Measurements from ENCODE around the gene GALNT14. TPM values are rescaled to one million over a fixed set of nuclear protein-coding genes. Genes with fewer than 3 reads are reported as not detected.

GALNT14 gene
- total and polyA plus RNA-seq, 2 of the 8 experiments (the other 6 are each of a cell fraction or from before 2014, with no cell fraction given): 13.0 to 13.7 TPM

GRCh38 chr2:30867385-30867784 is 270.9 kb downstream of the GALNT14 start:
- Histone ChIP-seq H2BK12ac (ENCODE audit: low read depth, low read length) (no peak overlapping the region), H3K9ac (replicated peaks in 1 of 4; ENCODE audit: extremely low read depth in 1 of 4, low read depth in 3 of 4, low read length in 3 of 4) (no peak overlapping the region), H3K9me3 (ENCODE audit: insufficient read depth in 2 of 2, low read depth in 1 of 2, low read length in 1 of 2) (no peaks in the 10 kb centered on the region), H2BK5ac (ENCODE audit: low read depth, low read length) (no peak overlapping the region), H3K4me2 (ENCODE audit: insufficient read depth in 1 of 2, low read depth in 2 of 2, low read length in 2 of 2) (no peak overlapping the region), H3K14ac (ENCODE audit: insufficient read length) (no peak overlapping the region), H3K18ac (ENCODE audit: extremely low read depth, low read length) (no peak overlapping the region), H4K91ac (replicated peaks; ENCODE audit: insufficient read length, low read length) (no peak overlapping the region), H3K4me1 (replicated peaks in 1 of 4; ENCODE audit: control insufficient read depth in 3 of 4, insufficient read depth in 4 of 4, low read length in 3 of 4) (peaks cover 0 to 9% (median 0%) of the 10 kb centered on the region in 4 experiments; a peak in 2 of 7 replicates), H3K56ac (replicated peaks; ENCODE audit: insufficient read length, low read depth, low read length) (no peak overlapping the region), H3K27me3 (replicated peaks in 1 of 4; ENCODE audit: control insufficient read depth in 3 of 4, extremely low read depth in 1 of 4, insufficient read depth in 3 of 4, low read length in 3 of 4) (no peaks in the 10 kb centered on the region; a peak in 1 of 7 replicates), H3K27ac (ENCODE audit: low read depth, low read length) (no peak overlapping the region), H3K79me1 (ENCODE audit: low read depth, low read length) (no peaks in the 10 kb centered on the region), H3K36me3 (ENCODE audit: control insufficient read depth in 2 of 4, insufficient read depth in 4 of 4, low read length in 3 of 4) (no peaks in the 10 kb centered on the region), H3K23ac (ENCODE audit: insufficient read length) (no peak overlapping the region), H2BK120ac (replicated peaks; ENCODE audit: low read depth, low read length) (no peak overlapping the region), H2AFZ (ENCODE audit: low read length) (no peak overlapping the region), H4K8ac (ENCODE audit: extremely low read depth, insufficient read depth, low read length) (no peak overlapping the region), H3K79me2 (ENCODE audit: control insufficient read depth in 1 of 2, insufficient read depth in 2 of 2, low read length in 2 of 2) (no peaks in the 10 kb centered on the region), H3K4me3 (ENCODE audit: extremely low read depth in 1 of 4, insufficient read depth in 2 of 4, low read depth in 3 of 4, low read length in 4 of 4) (no peak overlapping the region), H2AK5ac (ENCODE audit: low read depth, low read length) (no peak overlapping the region), H3K23me2 (ENCODE audit: low read depth, low read length) (no peaks in the 10 kb centered on the region), H2BK20ac (ENCODE audit: low read length) (no peak overlapping the region), H3K4ac (replicated peaks; ENCODE audit: insufficient read length, low read depth, low read length) (no peak overlapping the region), H4K5ac (ENCODE audit: insufficient read length, low read depth, low read length) (no peak overlapping the region), H2BK15ac (ENCODE audit: low read length) (no peak overlapping the region), H4K20me1 (replicated peaks in 1 of 2; ENCODE audit: control insufficient read depth in 1 of 2, insufficient read depth in 2 of 2, low read length in 2 of 2) (no peaks in the 10 kb centered on the region)
- FAIRE-seq (no peak), DNase-seq (ENCODE audit: low read depth in 1 of 2, low spot score in 2 of 2) (no peak)
- 96% methylated on average over 4 of the region's 4 CpGs; no CpG with 5 or more reads in 1 of the 2 experiments for WGBS, 2 experiments (ENCODE audit: extremely low coverage in 1 of 2, insufficient coverage in 1 of 2, insufficient read length in 1 of 2, insufficient replicate concordance in 2 of 2, low coverage in 1 of 2, low lambda C conversion rate in 2 of 2, missing lambda C conversion rate in 1 of 2)
- POLR2A ChIA-PET (ENCODE audit: partially characterized antibody): no interaction called here
- TF ChIP-seq SP2 (IDR thresholded peaks at IDR 0.05; ENCODE audit: low read length) (no peak), EZH2 (IDR thresholded peaks at IDR 0.05; ENCODE audit: low read depth, low read length, severe bottlenecking) (no peak), RNF2 (IDR thresholded peaks at IDR 0.05; ENCODE audit: borderline replicate concordance, low read depth, low read length, missing control alignments, poor library complexity, severe bottlenecking) (no peak), NANOG (IDR thresholded peaks at IDR 0.05; ENCODE audit: insufficient read depth, low read depth, low read length, poor library complexity, severe bottlenecking) (no peak), RXRA (IDR thresholded peaks at IDR 0.05; ENCODE audit: insufficient read depth, low read depth, low read length) (no peak), CHD1 (IDR thresholded peaks at IDR 0.05; ENCODE audit: low read depth, low read length) (no peak), RAD21 (IDR thresholded peaks at IDR 0.05 in 1 of 2, conservative IDR thresholded peaks at IDR 0.05 in 1 of 2; ENCODE audit: low read depth in 2 of 2, low read length in 2 of 2) (no peak), SRF (IDR thresholded peaks at IDR 0.05; ENCODE audit: low read depth, low read length) (no peak), SIX5 (IDR thresholded peaks at IDR 0.05; ENCODE audit: low read depth, low read length) (no peak)
- TF ChIP-seq, protein P1, sequence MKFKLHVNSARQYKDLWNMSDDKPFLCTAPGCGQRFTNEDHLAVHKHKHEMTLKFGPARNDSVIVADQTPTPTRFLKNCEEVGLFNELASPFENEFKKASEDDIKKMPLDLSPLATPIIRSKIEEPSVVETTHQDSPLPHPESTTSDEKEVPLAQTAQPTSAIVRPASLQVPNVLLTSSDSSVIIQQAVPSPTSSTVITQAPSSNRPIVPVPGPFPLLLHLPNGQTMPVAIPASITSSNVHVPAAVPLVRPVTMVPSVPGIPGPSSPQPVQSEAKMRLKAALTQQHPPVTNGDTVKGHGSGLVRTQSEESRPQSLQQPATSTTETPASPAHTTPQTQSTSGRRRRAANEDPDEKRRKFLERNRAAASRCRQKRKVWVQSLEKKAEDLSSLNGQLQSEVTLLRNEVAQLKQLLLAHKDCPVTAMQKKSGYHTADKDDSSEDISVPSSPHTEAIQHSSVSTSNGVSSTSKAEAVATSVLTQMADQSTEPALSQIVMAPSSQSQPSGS (IDR thresholded peaks at IDR 0.05; ENCODE audit: low read length): no peak
- CTCF ChIA-PET (ENCODE audit: partially characterized antibody): interaction anchor here (0.6 to 8.4 kb wide), 4 partner anchors 14 to 297 kb away, joined by 3 to 167 read pairs (median 3); no protein-coding TSS in a partner anchor

Measured in H1 (cell line).